Bone marrow (tissue), 2 donors: ENCODE data around the gene ARSB.

Experiments
- DNase-seq, 2 donors: peaks; one replicate each; lab custom pipeline; 2025; lab: John Stamatoyannopoulos, UW

Gene ARSB

DNA sequence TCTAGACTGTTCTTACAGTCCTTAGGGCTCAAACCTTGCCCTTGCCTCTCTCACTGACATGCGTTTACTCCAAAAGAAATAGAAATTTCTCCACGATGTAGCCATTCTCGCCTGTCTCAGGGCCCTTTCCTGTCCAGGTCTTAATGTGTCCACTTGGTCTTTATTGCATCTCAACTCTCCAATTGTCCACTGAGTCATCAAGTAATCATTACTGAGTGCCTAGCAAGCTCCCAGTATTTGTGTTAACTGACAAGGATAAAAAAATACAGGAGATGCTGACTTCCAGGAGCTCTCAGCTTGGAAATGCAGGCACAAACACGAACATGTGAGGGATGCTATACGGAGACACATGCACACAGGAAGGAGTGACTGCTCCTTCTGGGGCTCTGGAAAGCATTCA is 147.3 kb downstream of the ARSB start:
- no peak for DNase-seq

DNA sequence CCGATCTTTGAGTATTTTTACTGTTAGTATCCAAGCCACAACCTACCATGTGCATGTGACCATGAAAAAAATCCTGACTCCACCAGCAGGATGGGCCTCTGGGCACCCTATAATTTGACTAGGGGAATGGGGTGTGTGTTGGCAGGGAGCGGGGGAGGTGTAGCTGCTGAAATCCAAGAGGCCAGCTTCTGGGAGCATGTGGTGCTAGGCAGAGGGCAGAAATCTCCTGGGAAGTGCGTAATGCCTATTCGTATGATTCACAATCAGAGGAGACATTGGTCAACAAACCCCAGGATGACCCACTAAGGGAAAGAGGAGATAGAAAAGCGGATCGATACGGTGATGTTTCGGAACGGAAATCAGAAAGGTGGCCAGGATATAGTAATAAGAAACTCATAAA is 149.9 kb downstream of the ARSB start:
- DNase-seq = no peak

DNA sequence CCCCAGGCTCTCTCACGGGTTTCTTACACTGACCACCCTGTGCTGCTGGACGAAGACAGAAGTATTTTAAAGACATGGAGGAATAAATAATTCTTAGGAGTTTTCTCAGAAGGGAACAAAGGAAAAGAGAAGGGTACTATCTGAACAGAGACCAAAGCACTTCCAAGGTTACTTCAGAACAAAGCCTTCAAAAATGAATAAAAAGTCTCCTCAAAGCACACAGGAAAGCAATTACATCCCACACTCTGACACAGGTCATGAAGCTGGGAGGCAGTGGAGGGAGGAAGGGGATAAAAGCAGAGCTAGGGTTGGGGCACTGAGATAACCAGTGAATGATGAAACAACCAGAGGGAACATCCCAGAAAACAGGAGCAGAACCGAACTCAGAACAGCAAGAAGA is 151.8 kb downstream of the ARSB start:
- DNase-seq = no peak

DNA sequence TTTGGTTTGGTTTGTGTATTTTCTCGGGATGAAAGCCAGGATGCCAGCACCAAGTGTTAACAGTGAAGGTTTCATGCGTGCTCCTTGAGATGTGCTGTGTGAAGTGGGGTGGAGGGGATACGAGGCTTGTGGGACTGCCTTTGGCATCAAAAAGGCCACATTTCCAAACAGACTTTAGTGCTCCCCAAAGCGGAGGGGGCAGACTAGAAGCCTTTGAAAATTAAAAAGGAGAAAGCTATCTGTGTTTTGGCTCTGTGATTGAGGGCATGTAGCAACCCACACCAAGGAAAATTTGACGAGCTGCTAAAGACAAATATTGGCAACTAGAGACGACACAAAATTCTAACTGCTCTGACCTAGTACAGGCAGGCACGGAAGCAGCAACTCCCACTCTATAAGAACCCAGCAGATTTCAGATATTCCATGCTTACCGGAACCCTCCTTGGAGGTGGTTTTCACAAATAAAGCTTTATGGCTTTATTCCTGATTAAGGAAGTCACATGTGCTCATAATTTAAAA is 154.5 kb downstream of the ARSB start:
- DNase-seq = no peak

DNA sequence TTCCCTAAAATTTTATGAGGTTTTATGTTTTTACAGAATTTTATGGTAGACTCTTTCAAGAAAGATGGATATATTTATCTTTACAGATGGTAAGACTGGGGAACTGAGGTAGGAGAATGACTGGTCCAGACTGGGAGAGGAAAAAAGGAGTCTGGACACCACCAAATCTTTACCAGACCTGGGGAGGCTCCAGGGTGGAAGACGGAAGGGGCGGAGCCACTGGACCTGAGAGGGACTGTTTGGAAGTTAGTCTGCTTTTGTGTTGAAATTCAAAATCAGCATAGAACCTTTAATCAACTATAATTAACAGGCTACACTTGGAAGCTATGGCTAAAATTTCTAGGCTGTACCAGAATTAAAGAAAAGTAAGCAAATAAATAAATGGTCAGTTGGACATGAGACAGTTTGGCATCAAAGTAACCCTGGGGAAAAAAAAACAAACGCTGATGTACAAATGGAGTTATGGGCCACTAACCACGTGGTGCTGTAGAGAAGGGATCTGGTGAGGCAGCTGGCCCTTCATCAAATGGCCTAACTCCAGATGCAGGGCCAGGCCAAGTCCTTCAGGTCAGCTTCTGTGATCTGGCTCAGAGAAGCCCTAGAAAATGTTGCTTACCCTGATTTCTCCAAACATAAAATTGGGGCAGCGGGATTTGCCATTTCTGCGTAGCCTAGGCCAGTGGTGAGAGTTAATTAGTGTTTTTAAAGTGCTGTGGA is 155.1 kb downstream of the ARSB start:
- DNase-seq = no peak

DNA sequence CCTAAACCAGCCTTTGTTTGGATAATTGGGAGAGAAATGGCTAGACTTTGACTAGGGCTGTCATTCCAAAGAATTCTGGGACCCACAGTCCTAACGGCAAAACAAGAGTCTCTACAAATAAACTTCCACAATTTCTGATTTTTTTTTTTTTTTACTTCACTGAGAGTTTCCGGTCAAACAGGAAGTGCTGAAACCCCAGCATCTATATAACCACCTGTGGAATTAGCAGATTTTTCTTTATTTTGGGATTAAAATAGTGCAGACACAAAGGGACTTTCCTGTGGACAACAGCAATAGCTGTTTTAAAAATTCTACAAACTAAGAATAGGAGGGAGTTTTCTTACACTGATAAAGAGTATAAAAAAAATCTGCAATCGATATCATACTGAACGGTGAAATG is 157.4 kb downstream of the ARSB start:
- DNase-seq = no peak

DNA sequence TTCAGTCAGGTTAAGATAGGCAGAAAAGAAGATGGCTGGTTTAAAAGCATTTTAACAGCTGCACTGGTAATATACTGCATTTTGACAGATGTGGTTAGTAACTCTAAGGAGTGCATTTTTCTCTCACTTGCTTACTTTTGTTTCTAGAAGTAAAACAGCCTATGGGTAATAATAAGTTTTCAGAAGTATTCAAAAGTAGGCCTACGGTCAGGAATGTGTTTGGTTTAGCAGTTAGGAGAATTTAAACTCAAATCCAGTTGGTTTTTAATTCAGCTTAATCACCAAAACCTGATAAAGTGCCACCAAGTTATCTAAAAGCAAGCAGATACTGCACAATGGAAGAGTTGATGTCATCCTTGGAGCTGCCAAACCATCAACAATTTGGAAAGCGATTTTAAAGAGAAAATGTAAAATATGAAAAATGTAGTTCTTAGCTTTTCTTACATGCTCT is 160.3 kb downstream of the ARSB start:
- no peak for DNase-seq

DNA sequence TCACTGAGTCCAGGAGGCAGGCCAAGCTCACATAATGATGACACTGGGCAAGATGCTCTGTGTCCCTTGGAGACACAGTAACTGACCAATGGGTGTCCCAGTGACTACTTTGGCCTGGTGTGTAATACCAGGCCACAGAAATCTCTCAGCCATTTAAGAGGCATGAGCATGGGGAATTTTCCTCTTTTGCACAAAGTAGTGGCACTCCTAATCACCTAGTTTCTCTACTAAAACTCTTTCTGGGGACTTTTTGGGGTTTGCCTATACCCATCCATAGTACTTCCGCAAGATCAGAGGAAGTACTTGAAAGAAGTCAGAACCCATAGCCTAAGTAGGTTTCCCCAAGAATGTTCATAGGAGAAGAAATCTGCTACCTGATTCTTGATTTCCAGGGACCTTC is 161.9 kb downstream of the ARSB start:
- DNase-seq = no peak

DNA sequence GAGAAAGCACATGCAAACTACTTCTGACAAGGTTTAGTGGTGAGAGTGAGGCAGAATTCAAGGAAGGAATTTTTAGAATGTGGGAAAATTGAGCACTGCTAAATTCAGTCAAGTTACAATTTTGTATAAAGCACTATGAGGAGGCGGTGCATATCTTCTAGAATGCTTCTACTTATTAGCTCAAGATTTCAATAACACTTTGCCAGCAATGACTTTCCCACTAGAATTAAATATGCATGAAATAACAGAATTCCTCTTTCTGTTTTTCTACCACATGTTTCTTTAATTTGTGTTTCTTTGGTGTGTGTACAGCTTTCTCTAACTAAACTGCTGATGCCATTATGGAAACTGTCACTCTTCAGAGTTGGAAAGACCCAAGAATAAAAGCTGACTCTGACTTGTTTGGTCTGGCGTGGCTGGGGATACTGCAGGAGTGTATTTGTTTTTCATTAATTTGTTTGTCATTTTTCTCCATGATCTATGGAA is 163.5 kb downstream of the ARSB start:
- no peak for DNase-seq

DNA sequence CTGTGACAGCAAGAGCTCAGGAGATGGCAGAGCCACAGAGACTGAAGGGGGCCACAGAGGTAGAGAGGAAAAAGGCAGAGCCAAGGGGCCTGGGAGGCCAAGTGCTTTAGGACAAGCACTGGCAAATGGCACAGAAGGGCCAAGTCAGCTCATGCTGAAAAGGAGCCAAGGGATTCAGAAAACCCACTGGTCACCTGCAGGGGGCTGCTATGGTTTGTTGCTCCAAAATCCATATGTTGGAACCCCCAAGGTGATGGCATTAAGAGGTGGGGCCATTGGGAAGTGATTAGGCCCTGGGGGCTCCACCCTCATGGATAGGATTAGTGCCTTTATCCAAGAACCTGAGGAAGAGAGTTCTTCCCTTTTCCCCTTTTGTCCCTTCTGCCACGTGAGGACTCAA is 165.4 kb downstream of the ARSB start:
- no peak for DNase-seq

DNA sequence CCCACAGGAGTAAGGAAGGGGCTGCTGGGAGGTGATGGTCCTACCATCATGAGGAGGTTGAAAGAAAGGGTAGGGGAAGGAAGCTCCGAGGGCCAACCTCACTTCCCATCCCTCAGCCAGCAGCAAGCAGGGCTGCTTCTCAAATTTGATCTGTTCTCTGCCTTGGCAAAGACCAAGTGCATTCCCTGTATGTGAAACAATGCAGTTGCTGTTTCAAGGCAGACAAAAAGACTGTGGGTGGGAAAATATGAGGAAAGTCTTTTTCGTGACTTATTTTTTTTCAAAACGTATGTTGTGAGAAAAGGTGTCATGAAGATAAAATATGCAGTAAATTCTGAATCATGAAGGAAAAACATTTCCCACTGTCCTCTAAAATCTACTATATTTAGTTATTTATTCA is 165.9 kb downstream of the ARSB start:
- no peak for DNase-seq

DNA sequence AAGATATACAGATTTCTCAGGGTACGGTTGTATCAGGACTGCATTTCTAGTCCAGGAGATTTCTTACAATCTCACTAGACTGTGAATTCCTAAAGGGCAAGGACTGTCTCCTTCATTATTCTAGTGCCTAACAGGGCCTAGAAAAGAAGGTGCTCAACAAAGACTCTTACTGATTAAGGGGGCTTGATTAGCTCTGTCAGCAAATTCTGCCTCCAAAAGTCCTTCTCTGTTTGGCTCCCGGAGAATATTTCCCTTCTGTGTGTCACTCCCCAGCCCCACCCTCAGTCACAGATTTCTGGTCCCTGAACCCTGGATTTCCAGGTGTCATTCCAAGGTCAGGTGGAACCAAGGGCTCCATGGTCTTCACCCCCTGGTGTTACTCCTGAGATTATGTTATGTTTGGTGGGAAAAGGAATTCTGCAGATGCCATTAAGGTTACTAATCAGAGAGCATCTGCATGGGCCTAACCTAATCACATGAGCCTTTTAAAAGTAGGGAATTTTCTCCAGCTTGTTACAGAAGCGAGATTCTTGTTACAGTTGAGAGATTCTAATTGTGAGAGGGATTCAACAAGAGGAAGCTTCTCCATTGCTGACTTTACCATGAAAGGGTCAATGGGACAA is 168.9 kb downstream of the ARSB start:
- DNase-seq = no peak

DNA sequence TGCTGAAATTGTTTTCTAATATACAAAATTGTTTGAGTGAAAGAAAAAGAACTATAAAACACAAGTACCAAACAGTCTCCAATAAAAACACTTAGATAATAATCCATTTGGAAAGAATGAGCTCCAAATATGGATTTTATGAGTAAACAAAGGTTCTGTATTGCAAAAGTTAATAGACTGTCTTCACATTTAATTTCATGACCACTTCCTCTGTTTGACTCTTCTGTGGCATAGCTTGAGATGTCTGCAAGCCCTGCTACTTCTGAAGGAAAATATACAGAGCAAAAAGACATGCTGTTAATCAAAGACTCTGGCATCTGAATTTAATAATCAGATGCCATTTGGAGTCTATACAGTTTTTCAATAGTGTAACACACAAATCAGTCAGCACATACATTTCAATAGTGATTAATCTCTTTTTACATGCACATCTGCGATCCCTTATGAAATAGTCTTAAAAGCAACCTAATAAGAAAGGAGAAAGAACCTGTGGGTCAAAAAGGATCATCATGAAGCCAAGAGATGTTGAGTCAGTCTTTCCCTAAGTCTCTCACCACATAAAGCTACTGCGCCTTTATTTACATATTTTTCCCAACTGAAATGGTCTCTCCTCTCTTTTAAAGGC is 171.1 kb downstream of the ARSB start:
- no peak for DNase-seq

DNA sequence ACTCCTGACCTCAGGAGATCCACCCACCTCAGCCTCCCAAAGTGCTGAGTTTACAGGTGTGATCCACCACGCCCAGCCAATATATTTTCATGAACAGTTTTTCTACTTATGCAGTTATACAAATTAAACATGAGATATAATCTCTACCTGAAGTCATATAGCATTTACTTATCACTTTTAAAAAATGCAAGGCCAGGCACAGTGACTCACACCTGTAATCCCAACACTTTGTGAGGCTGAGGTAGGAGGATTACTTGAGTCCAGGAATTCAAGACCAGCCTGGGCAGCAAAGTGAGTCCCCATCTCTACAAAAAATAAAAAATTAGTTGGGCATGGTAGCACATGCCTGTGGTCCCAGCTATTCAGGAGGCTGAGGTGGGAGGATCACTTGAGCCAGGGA is 171.8 kb downstream of the ARSB start:
- no peak for DNase-seq

DNA sequence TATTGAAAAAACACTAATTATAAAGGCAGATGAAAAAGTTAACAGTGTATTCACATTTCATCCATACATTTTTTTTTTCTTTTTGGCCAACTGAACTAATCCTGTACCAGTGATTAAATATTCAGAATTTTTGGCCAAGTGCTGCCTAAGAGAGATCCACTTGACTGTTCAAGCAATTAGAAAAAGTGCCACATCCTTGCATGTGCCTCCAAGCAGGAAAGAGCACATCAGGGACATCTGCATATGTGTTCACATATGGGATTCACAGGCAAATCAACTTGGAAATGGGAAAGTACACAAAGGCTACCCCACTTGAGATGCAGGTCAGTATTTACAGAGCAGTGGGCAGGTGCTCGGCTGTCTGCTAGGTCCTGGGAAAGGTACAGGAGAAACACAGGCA is 173.2 kb downstream of the ARSB start:
- DNase-seq = no peak

DNA sequence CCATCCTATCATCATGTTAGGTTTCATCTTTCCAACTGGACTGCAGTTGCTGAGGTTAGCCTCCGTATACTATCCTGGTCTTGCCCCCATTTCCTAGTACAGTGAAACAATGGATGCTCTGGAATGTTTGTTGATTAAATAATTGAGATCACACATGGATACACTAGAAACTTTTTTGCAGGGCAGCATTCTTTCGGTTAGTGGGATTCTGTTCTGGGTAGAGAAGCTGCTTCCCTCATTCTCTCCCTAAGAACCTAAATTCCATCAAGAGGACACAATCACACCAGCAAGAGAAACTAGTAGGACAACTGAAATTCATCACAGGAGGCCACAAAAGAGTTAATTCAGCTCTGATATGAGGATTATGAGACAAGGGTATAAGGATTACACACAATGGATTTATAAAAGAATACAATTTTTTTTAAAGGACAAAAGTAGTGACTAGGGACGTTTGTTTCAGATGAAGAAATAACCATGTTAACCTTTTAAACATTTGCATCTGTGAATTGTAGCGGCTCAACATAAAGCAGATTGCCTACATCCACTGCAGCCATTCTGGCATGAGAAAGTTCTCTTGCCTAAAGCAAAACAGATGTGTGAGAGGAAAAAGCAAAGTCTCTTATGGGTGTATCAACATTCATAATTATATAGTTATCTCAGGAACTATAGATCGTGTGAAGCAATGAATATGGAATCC is 173.8 kb downstream of the ARSB start:
- no peak for DNase-seq

DNA sequence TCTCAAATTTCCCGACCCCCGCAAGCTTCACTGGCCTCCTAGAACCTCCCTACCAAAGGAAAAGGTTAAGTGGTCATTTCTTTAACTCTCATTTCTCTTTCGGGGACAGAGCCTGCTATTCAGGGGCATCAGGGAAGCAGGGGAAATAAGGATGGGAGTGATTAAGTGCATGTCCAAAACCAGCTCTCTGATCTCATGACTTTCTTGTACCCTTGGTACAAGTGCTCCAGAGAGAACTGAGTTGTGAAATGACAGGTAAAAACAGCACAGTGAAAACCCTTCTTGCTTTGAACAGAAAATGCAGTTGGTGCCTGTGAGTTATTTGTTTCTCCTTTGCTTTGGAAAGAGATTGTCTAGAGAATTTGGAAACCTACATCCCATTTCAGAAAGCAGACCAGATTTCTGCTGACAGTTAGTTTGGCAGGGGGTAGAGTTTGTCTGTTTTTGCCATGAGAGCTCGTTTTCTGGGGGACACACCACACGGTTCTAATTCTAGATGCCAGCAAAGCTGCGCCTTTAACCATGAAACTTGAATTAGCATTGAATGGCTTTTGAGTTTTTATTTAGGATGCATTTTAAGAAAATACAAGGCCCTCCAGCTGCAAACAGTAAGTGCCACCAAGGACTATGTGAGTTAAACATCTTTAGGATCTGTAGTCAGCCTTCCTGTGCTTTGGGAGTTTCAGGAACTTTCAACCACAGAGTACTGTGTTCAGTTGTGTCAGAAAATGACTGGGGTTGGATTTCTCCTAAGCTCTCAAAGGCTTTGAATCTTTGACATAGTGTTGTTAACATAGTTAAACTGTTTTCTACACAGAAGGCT is 174.8 kb downstream of the ARSB start:
- no peak for DNase-seq

DNA sequence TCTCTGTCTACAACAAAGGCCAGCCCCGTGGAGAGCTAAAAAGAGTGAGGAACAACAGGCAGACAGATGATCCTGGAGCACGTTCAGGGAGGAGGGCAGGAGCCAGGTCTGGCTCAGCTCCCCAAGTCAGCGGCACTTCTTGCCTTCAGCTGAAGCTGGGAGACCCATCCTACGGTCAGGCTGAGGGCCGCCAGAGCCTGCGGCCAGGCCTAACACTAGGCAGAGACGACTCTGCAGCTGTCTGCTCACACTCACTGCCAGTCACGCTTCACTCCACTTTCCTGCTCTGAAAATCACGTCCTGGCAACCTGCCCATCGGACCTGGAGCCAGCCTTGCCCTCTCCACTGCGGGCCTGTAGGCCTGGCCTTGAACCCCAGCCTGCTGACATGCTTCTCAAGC is 175.7 kb downstream of the ARSB start:
- no peak for DNase-seq

DNA sequence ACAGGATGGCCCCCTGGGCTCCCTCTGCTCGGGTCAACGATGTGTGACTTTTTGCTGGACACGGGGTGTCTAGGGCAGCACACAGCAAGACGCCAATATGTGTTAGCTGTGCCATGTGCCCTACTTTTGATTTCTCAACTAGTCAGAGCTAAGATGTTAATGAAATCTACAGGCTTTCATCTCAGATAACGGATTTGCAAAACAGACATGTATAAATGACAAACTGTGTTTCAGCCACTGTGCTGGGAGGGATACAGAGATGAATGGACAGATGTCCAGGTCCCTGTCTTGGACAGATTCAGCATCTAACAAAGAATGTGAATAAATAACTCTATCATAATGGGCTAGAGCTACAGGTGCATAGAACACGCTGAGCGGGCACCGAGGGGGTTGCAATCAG is 176.3 kb downstream of the ARSB start:
- DNase-seq = no peak

DNA sequence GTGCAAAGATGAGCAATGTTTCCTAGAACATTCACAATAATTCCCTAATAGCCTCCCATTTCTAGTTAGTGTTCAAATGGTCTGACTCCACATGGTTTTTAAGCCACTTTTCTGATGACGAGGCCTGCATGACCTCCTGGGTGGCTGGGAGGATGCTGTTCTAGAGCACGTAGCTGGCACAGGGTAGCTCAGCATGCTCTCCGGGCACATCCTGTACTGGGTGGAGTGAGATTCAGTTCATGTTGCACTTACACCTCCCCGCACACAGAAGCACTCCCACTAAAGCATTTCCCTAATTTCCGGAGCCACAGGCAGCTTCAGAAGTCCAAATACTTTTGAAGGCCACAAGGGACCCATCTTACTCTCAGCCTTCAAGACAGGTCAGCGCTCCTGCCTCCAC is 176.7 kb downstream of the ARSB start:
- no peak for DNase-seq

DNA sequence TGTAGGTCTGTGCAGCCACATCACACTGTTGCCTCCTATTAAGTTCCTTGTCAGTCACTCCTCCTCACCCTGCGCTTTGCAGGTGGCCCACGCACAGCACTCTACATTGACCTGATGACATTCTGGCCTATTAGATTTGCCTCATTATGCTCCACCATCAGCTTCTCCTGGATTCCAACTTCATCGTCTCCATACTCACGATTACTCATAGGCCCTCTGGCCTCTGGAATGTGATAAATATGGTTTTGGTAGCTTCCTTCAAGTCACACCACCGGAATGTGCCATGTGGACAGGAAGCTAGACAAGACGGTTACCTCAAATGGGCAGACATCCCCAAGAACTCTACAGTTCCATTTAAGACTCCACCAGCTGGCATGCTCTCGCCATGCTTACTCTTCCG is 178.6 kb downstream of the ARSB start:
- no peak for DNase-seq
